ENCODE results near the gene CACNA1B.
"Not testable (repeated sequence)": the region's sequence is repeated elsewhere in the genome, so short reads cannot be mapped to it uniquely, and the experiment has no call there.

Gene CACNA1B

DNA sequence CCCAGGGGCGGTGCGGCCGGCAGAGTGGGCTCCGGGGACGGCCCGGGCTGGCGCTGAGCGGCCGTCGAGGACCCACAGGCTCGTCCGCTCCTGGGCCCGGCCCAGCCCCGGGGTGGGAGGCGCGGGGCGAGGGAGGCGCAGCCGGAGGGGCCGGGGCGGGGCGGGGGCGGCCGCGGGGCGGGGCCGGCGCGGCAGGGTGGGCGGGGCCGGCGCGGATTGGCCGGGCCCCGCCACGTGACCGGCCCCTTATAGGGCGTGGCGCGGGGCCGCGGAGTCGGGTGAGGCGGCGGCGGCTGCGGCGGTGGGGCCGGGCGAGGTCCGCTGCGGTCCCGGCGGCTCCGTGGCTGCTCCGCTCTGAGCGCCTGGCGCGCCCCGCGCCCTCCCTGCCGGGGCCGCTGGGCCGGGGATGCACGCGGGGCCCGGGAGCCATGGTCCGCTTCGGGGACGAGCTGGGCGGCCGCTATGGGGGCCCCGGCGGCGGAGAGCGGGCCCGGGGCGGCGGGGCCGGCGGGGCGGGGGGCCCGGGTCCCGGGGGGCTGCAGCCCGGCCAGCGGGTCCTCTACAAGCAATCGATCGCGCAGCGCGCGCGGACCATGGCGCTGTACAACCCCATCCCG is at the start of gene CACNA1B:
Gene CACNA1B (plus strand): TSS at position 277 of the 617 bp plus-strand sequence. CDS start 152 bp downstream, at position 429.
- not testable (repeated sequence) for DNase-seq (ENCODE audit: low spot score)

DNA sequence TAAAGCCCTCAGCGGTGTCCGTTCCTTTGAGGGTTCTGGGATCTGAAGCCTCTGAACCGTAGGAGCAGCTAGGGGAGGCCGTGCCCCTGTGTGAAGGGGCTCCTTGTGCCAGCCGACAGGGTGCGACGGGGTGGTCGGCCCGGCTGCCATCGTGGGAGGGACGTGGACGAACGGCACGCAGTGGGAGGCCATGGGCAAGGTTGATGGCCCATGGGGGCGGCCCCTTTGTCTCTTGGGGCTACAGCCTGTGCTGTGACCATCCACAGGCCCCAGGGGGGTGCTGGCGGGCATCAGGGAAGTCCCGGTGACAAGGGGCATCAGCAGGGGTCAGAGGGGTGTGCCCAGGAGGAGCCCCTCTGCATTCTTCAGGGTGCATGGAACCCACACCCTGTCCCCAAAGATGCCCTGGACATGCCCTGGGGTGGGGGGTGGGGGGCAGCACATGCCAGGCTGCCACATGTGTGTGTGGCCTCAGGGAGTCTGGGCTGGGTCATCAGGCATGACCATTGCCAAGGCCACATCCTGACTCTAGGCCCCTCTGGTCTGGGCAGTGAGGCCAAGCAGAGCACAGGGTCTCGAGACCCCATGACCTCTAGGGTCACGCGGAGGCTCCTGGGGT is 49.6 kb upstream of the CACNA1B start:
- DNase-seq (ENCODE audit: low spot score) = no peak

DNA sequence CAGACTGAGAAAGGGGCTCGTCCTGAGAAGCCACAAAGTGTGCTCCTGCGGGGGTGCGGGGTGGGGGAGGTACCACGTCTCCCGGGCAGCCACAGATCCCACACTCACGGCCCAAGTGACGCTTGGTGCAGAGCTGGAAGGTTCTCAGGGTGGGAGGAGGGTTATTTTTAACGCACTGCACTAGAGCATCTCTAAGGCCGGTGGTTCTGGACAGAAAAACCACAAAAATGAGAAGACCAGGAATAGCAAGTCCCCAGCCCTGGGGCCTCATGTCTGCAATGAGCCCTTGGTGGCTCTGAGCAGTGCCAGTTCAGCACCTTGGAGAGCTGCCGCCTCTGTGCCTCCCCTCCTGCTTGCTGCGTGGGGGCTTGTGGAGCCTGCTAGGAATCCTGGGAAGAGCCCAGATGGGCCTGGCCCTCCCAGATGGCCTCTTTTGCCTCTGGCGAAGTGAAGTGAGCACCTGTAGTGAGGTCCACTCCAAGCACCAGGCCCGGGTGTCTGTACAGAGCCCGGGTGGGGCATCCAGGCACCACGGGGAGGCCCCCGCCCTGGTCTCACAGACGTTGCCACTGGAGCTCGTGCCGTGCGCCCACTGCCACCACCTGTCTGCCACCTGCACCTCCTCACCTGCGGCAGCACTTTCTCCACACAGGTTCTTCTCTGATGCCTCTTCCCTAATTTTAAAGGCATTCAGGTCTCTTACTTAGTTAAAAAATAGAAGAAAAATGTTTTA is 48.9 kb upstream of the CACNA1B start:
- no peak for DNase-seq (ENCODE audit: low spot score)

DNA sequence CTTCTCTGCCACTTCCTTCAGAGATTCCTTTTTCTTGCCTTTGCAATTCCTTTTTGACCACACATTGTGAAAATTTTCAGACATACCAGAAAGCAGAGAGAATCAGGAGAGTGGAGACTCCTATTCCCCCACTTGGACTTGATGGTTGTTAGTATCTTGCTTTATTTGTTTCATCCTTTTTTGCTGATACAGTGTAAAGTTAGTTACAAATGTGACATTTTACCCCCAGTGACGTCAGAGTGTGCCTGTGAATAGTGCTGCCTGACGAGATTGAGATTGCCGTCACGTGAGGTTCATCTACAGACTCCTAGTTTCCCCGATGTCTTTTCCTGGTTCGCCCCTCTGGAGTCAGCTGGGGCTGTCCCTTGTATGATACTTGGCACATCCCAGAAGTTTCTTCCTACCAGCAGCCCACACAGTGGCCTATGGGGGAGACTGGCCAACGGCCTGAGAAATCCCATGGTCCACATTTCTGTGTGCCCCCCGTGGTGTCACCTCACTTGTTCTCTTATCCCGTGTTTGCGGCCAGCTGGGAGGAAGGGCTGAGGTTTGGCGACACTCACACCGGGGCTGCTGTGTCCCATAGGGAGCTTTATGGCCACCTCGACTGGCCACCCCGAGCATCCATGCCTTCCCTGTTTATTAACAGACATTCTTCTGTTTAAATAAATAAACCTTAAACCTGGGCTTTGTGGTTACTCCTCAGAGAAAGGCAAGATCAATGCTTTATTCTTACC is 48.2 kb upstream of the CACNA1B start:
- no peak for DNase-seq (ENCODE audit: low spot score)

- DNase-seq (ENCODE audit: low spot score) = peak; percentile 22
Observed at GRCh38 chr9:137832191-137832700, 45.3 kb upstream of the CACNA1B start.

GRCh38 chr9:137832830-137833590 is 44.6 kb upstream of the CACNA1B start:
- DNase-seq (ENCODE audit: low spot score) = no peak

GRCh38 chr9:137833721-137834613 is 43.6 kb upstream of the CACNA1B start:
- no peak for DNase-seq (ENCODE audit: low spot score)

GRCh38 chr9:137834846-137835546 is 42.6 kb upstream of the CACNA1B start:
- no peak for DNase-seq (ENCODE audit: low spot score)

DNA sequence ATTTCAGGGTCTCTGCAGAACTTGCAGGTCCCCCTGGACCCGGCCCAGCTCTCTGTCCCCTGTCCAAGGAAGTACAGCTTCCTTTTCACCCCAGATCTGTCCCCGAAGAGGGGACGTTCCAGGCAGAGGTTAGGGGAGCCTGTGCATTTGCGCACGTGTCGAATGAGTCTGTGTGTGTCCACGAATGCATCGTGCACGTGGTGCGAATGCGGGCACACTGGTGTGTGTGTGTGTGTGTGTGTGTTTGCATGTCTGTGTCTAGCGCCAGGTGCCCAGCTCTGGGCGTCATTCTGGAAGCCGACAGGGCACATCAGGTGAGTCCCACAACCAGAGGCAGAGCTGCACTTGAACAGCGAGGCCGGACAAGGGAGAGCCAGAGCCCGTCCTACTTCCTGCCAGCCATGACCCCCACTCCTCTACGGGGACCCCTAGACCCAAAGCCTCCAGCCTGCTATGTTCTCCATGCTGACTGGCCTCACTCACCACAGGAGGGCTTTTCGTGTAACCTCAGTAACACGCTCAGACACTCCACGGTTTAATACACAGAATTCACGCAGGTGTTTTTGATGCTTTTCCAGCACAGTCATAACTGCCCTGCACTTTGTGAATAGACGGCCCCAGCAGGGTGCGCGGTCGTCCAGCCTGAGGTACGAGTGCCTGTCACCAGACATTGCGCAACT is 41.3 kb upstream of the CACNA1B start:
- DNase-seq (ENCODE audit: low spot score) = no peak

DNA sequence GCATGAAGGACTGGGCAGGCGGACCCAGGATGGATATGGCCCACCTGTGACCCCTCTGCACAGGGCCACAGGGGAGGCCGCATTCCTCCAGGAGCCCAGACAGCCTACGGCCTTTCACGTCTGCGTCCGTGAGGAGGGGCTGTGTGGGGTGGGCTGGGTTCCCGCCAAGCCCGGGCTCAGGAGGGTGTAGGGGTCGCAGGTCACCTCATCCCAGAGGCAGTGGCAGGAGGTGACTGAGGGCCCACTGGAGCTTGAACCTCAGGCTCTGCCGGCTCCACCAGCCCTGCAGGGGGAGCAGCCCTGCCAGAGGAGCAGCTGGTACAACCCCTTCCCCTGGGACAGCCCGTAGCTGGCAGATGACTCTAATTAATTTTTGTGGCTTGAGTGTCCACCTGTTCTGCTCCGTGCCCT is 40.7 kb upstream of the CACNA1B start:
- no peak for DNase-seq (ENCODE audit: low spot score)

DNA sequence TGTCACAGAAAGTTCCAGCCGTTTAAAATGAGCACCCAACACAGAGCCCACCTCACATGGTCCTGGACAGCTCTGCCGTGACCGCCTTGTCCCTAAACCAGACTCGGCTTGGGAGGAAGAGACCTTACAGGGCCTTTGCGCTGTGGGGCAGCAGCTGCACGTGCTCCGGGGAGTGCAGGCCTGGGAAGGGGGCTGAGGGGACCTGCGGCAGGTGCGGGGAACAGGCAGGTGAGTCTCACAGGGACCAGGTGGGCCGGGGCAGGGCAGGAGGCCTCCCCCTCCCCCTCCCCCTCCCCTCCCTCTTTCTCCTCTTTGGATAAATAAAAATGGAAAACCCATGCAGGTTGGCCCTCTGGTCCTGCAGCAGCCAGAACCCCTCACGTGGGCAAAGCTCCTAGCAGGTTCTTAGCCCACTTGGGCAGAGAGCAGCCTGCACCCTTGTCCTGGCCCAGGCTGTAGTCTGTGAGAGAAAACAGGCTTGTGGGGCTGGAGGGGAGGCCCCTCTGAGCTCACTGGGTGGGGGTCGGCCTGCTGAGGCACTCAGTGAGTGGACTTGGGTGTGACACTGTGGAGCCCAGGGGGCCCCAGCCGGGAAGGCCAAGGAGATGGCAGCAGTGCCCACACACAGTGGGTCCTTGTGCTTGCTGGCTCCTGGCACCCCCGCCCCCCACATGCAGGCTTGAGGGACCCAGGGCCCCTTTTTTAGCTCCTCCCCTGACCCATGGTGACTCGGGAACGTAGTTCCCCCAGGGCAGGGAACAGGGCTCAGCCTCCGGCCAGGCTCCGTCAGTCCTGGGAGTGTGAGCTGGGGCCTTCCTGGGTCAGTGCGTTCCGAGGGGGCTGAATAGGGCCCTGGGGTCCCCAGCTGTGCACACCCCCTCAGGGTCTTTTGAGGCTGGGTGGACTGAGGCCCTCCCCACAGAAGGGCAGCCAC is 40.0 kb upstream of the CACNA1B start:
- DNase-seq (ENCODE audit: low spot score) = no peak

DNA sequence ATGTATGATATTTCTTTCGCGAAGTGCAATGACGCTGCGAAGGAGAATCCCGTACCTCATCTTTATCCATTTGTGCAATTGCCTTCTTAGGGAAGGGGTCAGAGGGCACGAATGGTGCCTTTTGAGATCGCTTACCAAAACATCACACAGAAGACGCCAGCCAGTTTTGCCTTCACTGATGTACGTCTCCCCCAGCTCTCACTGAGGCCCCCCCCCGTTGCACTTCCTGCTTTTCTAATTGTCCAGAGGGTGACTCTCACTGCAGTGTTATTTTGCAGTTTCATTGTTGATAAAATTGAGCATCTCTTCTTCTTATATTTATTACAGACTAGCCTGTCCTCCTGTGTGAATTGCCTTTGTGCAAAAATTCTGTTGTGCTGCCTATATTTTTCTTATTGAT is 39.0 kb upstream of the CACNA1B start:
- DNase-seq (ENCODE audit: low spot score) = no peak

GRCh38 chr9:137843355-137843754 is 34.2 kb upstream of the CACNA1B start:
- DNase-seq (ENCODE audit: low spot score) = no peak

DNA sequence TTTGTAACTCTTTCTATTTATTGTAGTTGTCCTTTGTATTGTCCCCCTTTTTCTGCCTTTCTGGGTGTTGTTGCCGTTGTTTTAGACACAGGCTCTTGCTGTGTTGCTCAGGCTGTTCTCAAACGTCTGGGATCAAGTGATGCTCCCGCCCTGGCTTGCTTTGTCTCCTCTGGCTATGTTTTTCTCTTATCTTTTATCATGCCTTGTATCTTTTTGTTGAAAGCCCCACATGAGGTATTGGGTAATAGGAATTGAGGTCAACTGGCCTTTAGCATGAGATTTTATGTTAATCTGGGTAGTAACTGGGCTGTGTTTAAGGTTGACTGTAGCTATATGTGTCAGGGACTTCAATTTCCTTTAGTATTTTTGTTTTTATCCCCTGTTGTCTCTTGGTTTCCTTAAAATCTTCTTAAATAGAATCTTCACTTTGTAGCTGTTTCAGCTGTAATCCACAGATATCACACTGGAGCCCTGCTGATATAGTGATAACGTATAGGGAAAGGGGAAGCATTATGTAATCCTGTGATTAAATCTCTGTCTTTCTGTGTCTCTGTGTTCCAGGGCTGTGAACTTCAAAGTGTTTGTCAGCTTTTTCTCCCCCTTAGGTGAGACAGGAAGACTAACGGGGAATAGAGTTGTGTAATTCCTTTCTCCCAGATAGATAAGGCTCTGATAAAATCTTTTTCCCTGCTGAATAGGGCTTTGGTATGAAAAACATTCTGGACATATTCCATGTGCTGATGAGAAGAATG is 25.9 kb upstream of the CACNA1B start:
- no peak for DNase-seq (ENCODE audit: low spot score)

DNA sequence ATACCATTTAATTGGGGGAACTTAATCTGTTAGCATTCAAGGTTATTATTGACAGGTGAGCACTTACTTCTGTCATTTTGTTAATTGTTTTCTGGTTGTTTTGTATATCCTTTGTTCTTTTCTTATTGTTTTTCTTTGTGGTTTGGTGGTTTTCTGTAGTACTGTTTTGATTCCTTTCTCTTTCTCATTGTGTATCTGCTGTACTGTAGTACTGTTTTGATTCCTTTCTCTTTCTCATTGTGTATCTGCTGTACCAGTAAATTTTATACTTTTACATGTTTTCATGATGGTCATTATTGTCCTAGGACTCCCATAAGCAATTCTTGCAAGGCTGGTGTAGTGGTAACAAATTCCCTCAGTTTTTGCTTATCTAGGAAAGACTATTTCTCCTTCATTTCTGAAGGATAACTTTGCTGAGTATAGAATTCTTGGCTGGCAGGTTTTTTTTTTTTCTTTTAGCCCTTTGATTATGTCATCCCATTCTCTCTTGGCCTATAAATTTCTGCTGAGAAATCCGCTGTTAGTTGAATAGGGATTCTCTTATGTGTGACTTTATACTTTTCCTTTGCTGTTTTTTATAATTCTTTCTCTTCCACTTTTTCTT is 24.1 kb upstream of the CACNA1B start:
- no peak for DNase-seq (ENCODE audit: low spot score)

GRCh38 chr9:137860361-137860760 is 17.2 kb upstream of the CACNA1B start:
- no peak for DNase-seq (ENCODE audit: low spot score)

GRCh38 chr9:137865581-137866145 is 11.9 kb upstream of the CACNA1B start:
- DNase-seq (ENCODE audit: low spot score) = no peak

All from hematopoietic multipotent progenitor cell treated with erythropoietin and hydrocortisone succinate and interleukin-3 and kit ligand, for 15 days (in vitro differentiated cells).